ENCODE data around the gene AP4S1. TPM values are rescaled to one million over a fixed set of nuclear protein-coding genes. Genes with fewer than 3 reads are reported as not detected.

AP4S1 gene
- total RNA-seq, 1 experiment from 2014 or later = 3.3 TPM

DNA sequence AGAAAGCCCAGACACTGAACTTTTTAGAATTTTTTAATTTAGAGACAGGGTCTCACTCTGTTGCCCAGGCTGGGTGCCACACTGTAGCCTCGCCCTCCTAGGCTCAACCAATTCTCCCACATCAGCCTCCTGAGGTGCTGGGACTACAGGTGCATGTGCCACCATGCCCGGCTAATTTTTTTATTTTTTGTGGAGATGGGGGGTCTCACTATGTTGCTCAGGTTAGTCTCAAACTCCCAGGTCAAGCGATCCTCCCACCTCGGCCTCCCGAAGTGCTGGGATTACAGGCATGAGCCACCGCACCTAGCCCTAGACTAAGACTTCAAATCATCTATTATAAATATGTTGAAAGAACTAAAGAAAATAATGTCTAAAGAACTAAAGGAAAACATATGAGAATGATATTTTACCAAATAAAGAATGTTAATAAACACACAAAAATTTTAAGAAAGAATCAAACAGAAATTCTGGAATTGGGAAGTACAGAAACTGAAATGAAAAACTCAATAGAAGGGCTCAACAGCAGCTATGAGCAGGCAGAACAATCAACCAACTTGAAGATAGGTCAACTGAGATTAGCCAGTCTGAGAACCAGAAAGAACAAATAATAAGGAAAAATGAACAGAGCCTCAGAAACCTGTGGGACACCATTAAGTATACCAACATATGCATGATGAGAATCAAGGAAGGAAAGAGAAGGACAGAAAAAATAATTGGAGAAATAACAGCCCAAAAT lies 26.2 kb upstream of the AP4S1 start (continued):
- no peak for TF ChIP-seq POLR2AphosphoS5 (IDR thresholded peaks at IDR 0.05; ENCODE audit: low read depth, low read length)

DNA sequence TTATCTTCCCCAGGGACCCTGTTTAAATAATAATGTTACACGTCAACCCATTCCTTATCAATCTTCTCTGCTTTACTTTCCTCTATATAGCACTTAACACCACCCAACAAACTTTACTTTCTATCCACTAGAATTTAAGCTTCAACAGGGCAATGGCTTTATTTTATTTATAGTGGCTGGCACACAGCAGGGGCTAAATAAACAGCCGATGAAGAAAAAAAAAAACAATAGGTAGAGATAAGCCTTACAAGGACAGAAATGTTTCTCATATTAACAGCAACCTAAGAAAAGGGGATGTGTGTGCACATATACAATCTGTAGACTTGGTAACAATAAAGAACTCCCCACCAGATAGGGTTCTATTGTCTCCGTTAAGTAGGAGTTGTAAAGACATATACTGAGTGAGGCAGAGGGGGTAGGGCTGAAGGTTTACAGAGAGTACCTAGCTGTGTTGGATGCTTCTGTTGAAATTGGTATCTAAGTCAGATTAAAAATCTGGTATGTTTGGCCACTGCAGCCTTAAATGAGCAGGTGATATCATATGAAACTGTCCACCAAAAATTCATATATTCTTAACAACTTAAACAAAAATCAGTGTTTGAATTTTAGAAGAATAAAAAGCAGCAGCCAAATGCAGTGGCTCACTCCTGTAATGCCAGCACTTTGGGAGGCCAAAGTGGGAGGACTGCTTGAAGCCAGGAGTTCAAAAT lies 24.7 kb upstream of the AP4S1 start:
- no peak for DNase-seq (ENCODE audit: low read depth, low spot score)
- intact Hi-C loops (cut with micrococcal nuclease; ENCODE audit: unreplicated experiment) (no loop called here), in situ Hi-C loops (cut with HindIII; ENCODE audit: low pct_unique_long_range_greater_than_20kb, low sequenced_read_pairs) (no loop called here)
- no peaks in the 10 kb centered on the region for H3K27me3 ChIP-seq (ENCODE audit: control insufficient read depth, insufficient read depth, low read length)
- no peak for TF ChIP-seq TCF7L2 (IDR thresholded peaks at IDR 0.05; ENCODE audit: low read depth, low read length)
- TF ChIP-seq SIN3A (IDR thresholded peaks at IDR 0.05; ENCODE audit: borderline replicate concordance, insufficient read depth, low read depth, low read length) = no peak
- no peak for TF ChIP-seq POLR2AphosphoS5 (IDR thresholded peaks at IDR 0.05; ENCODE audit: low read depth, low read length)
- TF ChIP-seq, protein P1, sequence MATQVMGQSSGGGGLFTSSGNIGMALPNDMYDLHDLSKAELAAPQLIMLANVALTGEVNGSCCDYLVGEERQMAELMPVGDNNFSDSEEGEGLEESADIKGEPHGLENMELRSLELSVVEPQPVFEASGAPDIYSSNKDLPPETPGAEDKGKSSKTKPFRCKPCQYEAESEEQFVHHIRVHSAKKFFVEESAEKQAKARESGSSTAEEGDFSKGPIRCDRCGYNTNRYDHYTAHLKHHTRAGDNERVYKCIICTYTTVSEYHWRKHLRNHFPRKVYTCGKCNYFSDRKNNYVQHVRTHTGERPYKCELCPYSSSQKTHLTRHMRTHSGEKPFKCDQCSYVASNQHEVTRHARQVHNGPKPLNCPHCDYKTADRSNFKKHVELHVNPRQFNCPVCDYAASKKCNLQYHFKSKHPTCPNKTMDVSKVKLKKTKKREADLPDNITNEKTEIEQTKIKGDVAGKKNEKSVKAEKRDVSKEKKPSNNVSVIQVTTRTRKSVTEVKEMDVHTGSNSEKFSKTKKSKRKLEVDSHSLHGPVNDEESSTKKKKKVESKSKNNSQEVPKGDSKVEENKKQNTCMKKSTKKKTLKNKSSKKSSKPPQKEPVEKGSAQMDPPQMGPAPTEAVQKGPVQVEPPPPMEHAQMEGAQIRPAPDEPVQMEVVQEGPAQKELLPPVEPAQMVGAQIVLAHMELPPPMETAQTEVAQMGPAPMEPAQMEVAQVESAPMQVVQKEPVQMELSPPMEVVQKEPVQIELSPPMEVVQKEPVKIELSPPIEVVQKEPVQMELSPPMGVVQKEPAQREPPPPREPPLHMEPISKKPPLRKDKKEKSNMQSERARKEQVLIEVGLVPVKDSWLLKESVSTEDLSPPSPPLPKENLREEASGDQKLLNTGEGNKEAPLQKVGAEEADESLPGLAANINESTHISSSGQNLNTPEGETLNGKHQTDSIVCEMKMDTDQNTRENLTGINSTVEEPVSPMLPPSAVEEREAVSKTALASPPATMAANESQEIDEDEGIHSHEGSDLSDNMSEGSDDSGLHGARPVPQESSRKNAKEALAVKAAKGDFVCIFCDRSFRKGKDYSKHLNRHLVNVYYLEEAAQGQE (IDR thresholded peaks at IDR 0.05; ENCODE audit: insufficient read depth in 1 of 2, low read depth in 2 of 2, low read length in 1 of 2) = no peak
- TF ChIP-seq, protein P2, sequence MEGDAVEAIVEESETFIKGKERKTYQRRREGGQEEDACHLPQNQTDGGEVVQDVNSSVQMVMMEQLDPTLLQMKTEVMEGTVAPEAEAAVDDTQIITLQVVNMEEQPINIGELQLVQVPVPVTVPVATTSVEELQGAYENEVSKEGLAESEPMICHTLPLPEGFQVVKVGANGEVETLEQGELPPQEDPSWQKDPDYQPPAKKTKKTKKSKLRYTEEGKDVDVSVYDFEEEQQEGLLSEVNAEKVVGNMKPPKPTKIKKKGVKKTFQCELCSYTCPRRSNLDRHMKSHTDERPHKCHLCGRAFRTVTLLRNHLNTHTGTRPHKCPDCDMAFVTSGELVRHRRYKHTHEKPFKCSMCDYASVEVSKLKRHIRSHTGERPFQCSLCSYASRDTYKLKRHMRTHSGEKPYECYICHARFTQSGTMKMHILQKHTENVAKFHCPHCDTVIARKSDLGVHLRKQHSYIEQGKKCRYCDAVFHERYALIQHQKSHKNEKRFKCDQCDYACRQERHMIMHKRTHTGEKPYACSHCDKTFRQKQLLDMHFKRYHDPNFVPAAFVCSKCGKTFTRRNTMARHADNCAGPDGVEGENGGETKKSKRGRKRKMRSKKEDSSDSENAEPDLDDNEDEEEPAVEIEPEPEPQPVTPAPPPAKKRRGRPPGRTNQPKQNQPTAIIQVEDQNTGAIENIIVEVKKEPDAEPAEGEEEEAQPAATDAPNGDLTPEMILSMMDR (IDR thresholded peaks at IDR 0.05) = no peak
- CTCF ChIA-PET = no interaction called here
- H3K9me3 ChIP-seq (ENCODE audit: control insufficient read depth, insufficient read depth, low read depth, low read length) = no peaks in the 10 kb centered on the region
- no peak overlapping the region for H3K4me3 ChIP-seq (ENCODE audit: low read depth in 2 of 2, low read length in 2 of 2)
- POLR2A ChIA-PET = no interaction called here
- H3K27ac ChIP-seq (ENCODE audit: low read length) = no peak overlapping the region
- no TSS peak for BruUV-seq (replicated peaks)
- H3K4me1 ChIP-seq (ENCODE audit: control insufficient read depth, insufficient read depth, low read length) = peaks cover 5% of the 10 kb centered on the region; the same call in 1 of the 2 replicates
- no peaks in the 10 kb centered on the region for H3K36me3 ChIP-seq (ENCODE audit: control insufficient read depth, insufficient read depth, low read length)
- ATAC-seq = no peak

DNA sequence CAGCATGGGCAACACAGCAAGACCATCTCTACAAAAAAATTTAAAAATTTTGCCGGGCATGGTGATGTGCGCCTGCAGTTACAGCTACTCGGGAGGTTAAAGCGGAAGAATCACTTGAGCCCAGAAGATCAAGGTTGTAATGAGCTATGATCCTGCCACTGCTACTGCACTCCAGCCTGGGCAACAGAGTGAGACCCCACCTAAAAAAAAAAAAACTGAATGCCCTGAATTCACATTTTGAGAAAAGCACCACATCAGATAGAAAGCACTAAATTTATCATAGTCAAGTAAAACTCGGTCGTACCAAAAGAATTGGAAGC lies 24.1 kb upstream of the AP4S1 start:
- ChIA-PET POLR2A (no interaction called here), CTCF (no interaction called here)
- Histone ChIP-seq H3K27me3 (ENCODE audit: control insufficient read depth, insufficient read depth, low read length) (no peaks in the 10 kb centered on the region), H3K9me3 (ENCODE audit: control insufficient read depth, insufficient read depth, low read depth, low read length) (no peaks in the 10 kb centered on the region), H3K27ac (ENCODE audit: low read length) (no peak overlapping the region), H3K4me3 (ENCODE audit: low read depth in 2 of 2, low read length in 2 of 2) (no peak overlapping the region), H3K4me1 (ENCODE audit: control insufficient read depth, insufficient read depth, low read length) (peaks cover 4% of the 10 kb centered on the region; the same call in 1 of the 2 replicates), H3K36me3 (ENCODE audit: control insufficient read depth, insufficient read depth, low read length) (no peaks in the 10 kb centered on the region)
- no TSS peak for BruUV-seq (replicated peaks)
- ATAC-seq = no peak
- no peak for DNase-seq (ENCODE audit: low read depth, low spot score)
- in situ Hi-C loops (cut with HindIII; ENCODE audit: low pct_unique_long_range_greater_than_20kb, low sequenced_read_pairs) (no loop called here), intact Hi-C loops (cut with micrococcal nuclease; ENCODE audit: unreplicated experiment) (no loop called here)
- TF ChIP-seq TCF7L2 (IDR thresholded peaks at IDR 0.05; ENCODE audit: low read depth, low read length) = no peak
- TF ChIP-seq POLR2AphosphoS5 (IDR thresholded peaks at IDR 0.05; ENCODE audit: low read depth, low read length) = no peak
- TF ChIP-seq, protein P1 (IDR thresholded peaks at IDR 0.05; ENCODE audit: insufficient read depth in 1 of 2, low read depth in 2 of 2, low read length in 1 of 2) = no peak
- TF ChIP-seq SIN3A (IDR thresholded peaks at IDR 0.05; ENCODE audit: borderline replicate concordance, insufficient read depth, low read depth, low read length) = no peak
- TF ChIP-seq, protein P2 (IDR thresholded peaks at IDR 0.05) = no peak

Data from Panc1 (cell line).